Upper lobe of left lung (tissue), 6 donors: ENCODE results near the gene GATB. TPM values are rescaled to one million over a fixed set of nuclear protein-coding genes. Genes with fewer than 3 reads are reported as not detected.
A peak's percentile ranks its signal among the peaks of the same experiment; 100 is the strongest.

Experiments
- ATAC-seq, 2 donors: fragments of 200-7000 bp; cut with Tn5 transposase; one replicate each; pipeline ENCODE4 v1.9.1; 2022; ENCODE audit warnings: mild to moderate bottlenecking in 2 of 2, moderate library complexity in 2 of 2; ENCODE audit not compliant: low FRiP score in 2 of 2
- DNase-seq, 2 donors: peaks; one replicate each; pipeline ENCODE4 v3.0.0-alpha.2; 2019 to 2020
- H3K27ac ChIP-seq, 4 donors: fragments of 200-600 bp; sonication (generic); one replicate each; pipeline ENCODE4 v1.5.1; 2016 to 2019
- H3K27me3 ChIP-seq, 4 donors: fragments of 200-600 bp; sonication (generic); one replicate each; pipeline ENCODE4 v1.5.1; 2017 to 2019
- H3K36me3 ChIP-seq, 4 donors: fragments of 200-600 bp; sonication (generic); one replicate each; pipeline ENCODE4 v1.5.1; 2016 to 2019
- H3K4me1 ChIP-seq, 4 donors: fragments of 200-600 bp; sonication (generic); one replicate each; pipeline ENCODE4 v1.5.1; 2018 to 2019
- H3K4me3 ChIP-seq, 4 donors: fragments of 200-600 bp; sonication (generic); one replicate each; pipeline ENCODE4 v1.5.1; 2017 to 2019; ENCODE audit warnings: mild to moderate bottlenecking in 2 of 4, moderate library complexity in 1 of 4
- H3K9me3 ChIP-seq, 4 donors: fragments of 200-600 bp; sonication (generic); one replicate each; pipeline ENCODE4 v1.5.1; 2018 to 2019
- CTCF ChIP-seq, 6 experiments: fragments of 450-650 bp in 4 of 6; fragments of 200-600 bp in 2 of 6; sonication (generic) in 2 of 6; IDR thresholded peaks; one replicate each; pipeline ENCODE4 v1.5.1; 2016 to 2019; ENCODE audit warnings: antibody characterized with exemption in 6 of 6
- EP300 ChIP-seq, 4 donors: sonication (generic); formaldehyde crosslinking; IDR thresholded peaks; one replicate each; pipeline ENCODE4 v1.5.1; 2017; ENCODE audit warnings: antibody characterized with exemption in 4 of 4, control low read depth in 2 of 4
- POLR2A ChIP-seq, 4 donors: fragments of 450-650 bp; IDR thresholded peaks; one replicate each; pipeline ENCODE4 v1.5.1; 2016 to 2017; ENCODE audit warnings: antibody characterized with exemption in 4 of 4, mild to moderate bottlenecking in 2 of 4
- POLR2AphosphoS5 ChIP-seq, 2 donors: sonication (generic); formaldehyde crosslinking; IDR thresholded peaks; one replicate each; pipeline ENCODE4 v1.5.1; 2017; ENCODE audit warnings: antibody characterized with exemption in 2 of 2
- WGBS, 2 donors: methylation state at CpG; one replicate each; pipeline ENCODE4 v1.1.5; 2017 to 2018; 5-methylcytosine and 5-hydroxymethylcytosine counted together
- total RNA-seq, 6 donors: library from RNA; depleted of rRNA in 4 of 6; stranded (reverse); fragments of >200 nt in 4 of 6; gene quantifications; one replicate each; pipeline versions ENCODE4 v1.1.0 to v1.2.1, GENCODE V29; 2016 to 2021
- donor health status: DM: no; HTN: no; CAD: no; lungs with moderate emphysema.
- donor health status: DM: no; HTN: yes; CAD: no; lungs with severe emphysema.

The GATB gene
- total RNA-seq, 6 donors from 2014 or later, result 13.1 to 21.9 (median 14.5) TPM

DNA sequence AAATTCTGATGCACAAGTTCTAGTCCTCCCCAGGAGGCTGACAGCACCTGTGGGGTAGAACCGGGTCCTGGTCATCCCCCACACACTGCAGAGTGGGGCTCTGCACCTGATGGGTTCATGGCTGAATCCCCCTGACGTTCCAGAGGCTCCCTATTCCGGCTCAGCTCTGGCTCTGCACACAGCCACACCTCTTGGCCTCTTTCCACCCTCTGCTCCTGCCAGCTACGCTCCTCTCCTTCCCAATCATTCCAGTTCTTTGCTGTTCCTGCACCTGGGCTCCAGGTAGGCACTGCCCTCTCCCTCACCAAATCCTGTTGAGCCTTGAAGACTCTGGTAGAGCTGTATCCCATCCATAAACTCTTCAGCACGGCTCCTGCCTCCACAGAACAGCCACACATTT is 75.5 kb downstream of the GATB start:
- ATAC-seq (peak in 1 of 2 donors; percentile 32), DNase-seq (no peak)
- 73 to 86% methylated on average over 5 of the region's 5 CpGs for WGBS, 2 donors
- no peaks in the 10 kb centered on the region for H3K9me3 ChIP-seq
- no peaks in the 10 kb centered on the region for H3K27me3 ChIP-seq
- H3K4me3 ChIP-seq, result no peak overlapping the region
- H3K27ac ChIP-seq, result no peak overlapping the region
- peaks cover 0 to 4% (median 2%) of the 10 kb centered on the region in 4 donors for H3K36me3 ChIP-seq
- TF ChIP-seq EP300 (IDR thresholded peaks at IDR 0.05) (no peak), POLR2AphosphoS5 (IDR thresholded peaks at IDR 0.05) (no peak), CTCF (IDR thresholded peaks at IDR 0.05) (no peak), POLR2A (IDR thresholded peaks at IDR 0.05) (no peak)
- peaks cover 8 to 34% (median 18%) of the 10 kb centered on the region in 4 donors for H3K4me1 ChIP-seq

DNA sequence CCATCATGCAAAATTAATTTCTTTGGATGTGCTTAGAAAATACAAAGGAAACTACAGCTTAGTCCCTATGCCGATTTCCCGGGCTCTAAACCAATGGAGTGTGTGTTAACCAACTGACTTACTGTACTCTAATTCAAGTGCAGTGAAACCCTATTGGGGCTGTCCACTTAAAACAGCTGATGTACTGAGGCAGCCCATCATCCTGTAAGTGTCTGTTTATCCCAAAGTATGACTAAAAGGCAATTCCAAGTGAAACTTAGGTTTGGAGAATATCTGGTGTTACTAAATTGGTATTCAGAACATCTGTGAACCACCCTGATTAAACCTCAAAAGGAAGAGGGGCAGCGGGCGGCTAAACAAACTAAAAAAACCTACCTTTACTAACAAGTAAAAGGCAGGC is 79.7 kb downstream of the GATB start:
- TF ChIP-seq CTCF (IDR thresholded peaks at IDR 0.05) (no peak), POLR2AphosphoS5 (IDR thresholded peaks at IDR 0.05) (no peak), EP300 (IDR thresholded peaks at IDR 0.05) (no peak), POLR2A (IDR thresholded peaks at IDR 0.05) (no peak)
- ATAC-seq, result no peak
- H3K27ac ChIP-seq, result no peak overlapping the region
- DNase-seq, result no peak
- H3K4me1 ChIP-seq, result no peaks in the 10 kb centered on the region
- no peaks in the 10 kb centered on the region for H3K27me3 ChIP-seq
- H3K36me3 ChIP-seq, result peaks cover 0 to 5% (median 0%) of the 10 kb centered on the region in 4 donors
- H3K9me3 ChIP-seq, result no peaks in the 10 kb centered on the region
- H3K4me3 ChIP-seq, result no peak overlapping the region
- WGBS, 2 donors, result 97 to 99% methylated on average over 4 of the region's 4 CpGs

DNA sequence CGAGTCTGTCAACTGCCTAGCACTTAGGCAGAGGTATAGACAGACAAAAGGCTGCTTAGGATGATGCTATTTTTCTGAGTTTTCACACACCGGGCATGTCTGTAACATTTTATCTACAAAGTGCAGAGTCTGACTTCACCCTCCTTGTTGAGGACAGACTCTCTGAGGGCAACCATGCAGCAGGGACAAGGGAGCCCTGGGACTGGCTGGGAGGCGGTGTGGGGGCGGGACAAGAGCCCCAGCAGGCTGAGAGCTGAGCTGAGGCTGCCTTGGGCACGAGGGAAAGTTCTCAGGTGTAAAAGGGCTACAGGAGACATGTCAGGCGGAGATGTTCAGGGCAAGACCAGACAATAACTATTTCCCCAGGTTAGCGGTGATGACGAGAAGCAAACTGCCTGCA is 81.6 kb downstream of the GATB start:
- TF ChIP-seq POLR2AphosphoS5 (IDR thresholded peaks at IDR 0.05) (no peak), CTCF (IDR thresholded peaks at IDR 0.05) (no peak), EP300 (IDR thresholded peaks at IDR 0.05) (no peak), POLR2A (IDR thresholded peaks at IDR 0.05) (no peak)
- Histone ChIP-seq H3K4me1 (peaks cover 0 to 10% (median 1%) of the 10 kb centered on the region in 4 donors), H3K36me3 (peaks cover 0 to 5% (median 0%) of the 10 kb centered on the region in 4 donors), H3K27me3 (no peaks in the 10 kb centered on the region), H3K4me3 (no peak overlapping the region), H3K9me3 (no peaks in the 10 kb centered on the region), H3K27ac (no peak overlapping the region)
- WGBS, 2 donors, result 86% methylated on average over 8 of the region's 8 CpGs
- DNase-seq, result no peak
- ATAC-seq, result no peak

DNA sequence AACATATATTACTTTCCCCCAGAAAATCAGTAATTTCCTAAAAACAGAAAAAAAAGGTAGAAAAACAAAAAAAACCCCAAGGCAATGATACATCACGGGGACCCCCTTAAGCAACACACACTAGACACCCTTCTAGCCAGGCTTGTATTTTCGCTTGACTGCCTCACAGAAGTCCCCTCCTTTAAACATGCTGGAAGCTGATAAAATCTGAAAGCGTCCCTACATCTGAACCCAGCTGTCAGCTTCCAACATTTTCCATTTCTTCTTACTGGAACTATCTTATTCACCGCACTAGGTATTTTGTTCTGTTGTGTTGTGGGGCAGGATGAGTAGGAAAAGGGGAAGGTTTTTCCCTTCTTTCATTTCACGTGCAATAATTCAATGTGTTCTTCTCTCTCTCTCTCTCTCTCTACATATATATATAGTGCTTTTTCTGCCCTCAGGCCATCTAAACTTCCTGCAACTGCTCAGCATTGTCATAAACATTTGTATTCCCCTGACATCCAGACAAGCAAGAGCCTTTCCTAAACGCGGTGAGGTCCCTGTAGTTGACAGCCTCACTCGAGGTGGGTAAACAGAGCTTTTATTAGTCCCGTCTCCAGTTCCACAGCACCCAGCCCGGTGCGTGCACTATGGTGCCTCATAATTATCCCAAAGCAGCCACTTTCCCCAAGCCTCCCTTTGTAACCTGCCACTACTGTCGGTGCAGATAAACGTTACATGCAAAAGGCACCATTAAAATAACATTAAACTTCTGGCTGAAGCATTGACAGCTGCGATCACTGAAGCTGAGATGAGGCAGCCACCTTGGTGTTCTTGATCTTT is 82.5 kb downstream of the GATB start:
- no peak for TF ChIP-seq POLR2A (IDR thresholded peaks at IDR 0.05)
- TF ChIP-seq EP300 (IDR thresholded peaks at IDR 0.05), result no peak
- TF ChIP-seq CTCF (IDR thresholded peaks at IDR 0.05), result no peak
- TF ChIP-seq POLR2AphosphoS5 (IDR thresholded peaks at IDR 0.05), result no peak
- no peak for DNase-seq
- Histone ChIP-seq H3K36me3 (peaks cover 0 to 5% (median 0%) of the 10 kb centered on the region in 4 donors), H3K4me1 (peaks cover 0 to 15% (median 1%) of the 10 kb centered on the region in 4 donors), H3K27ac (no peak overlapping the region), H3K27me3 (no peaks in the 10 kb centered on the region), H3K4me3 (no peak overlapping the region), H3K9me3 (no peaks in the 10 kb centered on the region)
- no peak for ATAC-seq
- WGBS, 2 donors, result 70 to 76% methylated on average over 14 of the region's 14 CpGs
